ENCODE measurements around the gene TRPC4AP. TPM values are rescaled to one million over a fixed set of nuclear protein-coding genes. Genes with fewer than 3 reads are reported as not detected.

Gene TRPC4AP
- total RNA-seq, 2 donors from 2014 or later = 52.8 to 63.2 TPM

- Histone ChIP-seq H3K9me3 (no peaks in the 10 kb centered on the region), H3K4me1 (no peaks in the 10 kb centered on the region), H3K27me3 (no peaks in the 10 kb centered on the region), H3K36me3 (no peaks in the 10 kb centered on the region), H3K9ac (ENCODE audit: low read depth in 2 of 2, low read length in 2 of 2) (no peak overlapping the region), H3K27ac (no peak overlapping the region), H3K4me3 (no peak overlapping the region)
- no peak for TF ChIP-seq CTCF (IDR thresholded peaks at IDR 0.05)
- intact Hi-C loops (cut with DNase I) = no loop called here
- DNase-seq = no peak
Observed at GRCh38 chr20:34978092-34978744, 114.4 kb downstream of the TRPC4AP start.

- no peak for TF ChIP-seq CTCF (IDR thresholded peaks at IDR 0.05)
- Histone ChIP-seq H3K27me3 (no peaks in the 10 kb centered on the region), H3K9ac (ENCODE audit: low read depth in 2 of 2, low read length in 2 of 2) (no peak overlapping the region), H3K27ac (no peak overlapping the region), H3K4me1 (no peaks in the 10 kb centered on the region), H3K36me3 (no peaks in the 10 kb centered on the region), H3K9me3 (no peaks in the 10 kb centered on the region), H3K4me3 (no peak overlapping the region)
- intact Hi-C loops (cut with DNase I) = no loop called here
- DNase-seq = no peak
Observed at GRCh38 chr20:34977365-34978091, 115.1 kb downstream of the TRPC4AP start.

- H3K4me3 ChIP-seq = no peak overlapping the region
- no peak for DNase-seq
- H3K27ac ChIP-seq = no peak overlapping the region
- no peaks in the 10 kb centered on the region for H3K27me3 ChIP-seq
- no peak overlapping the region for H3K9ac ChIP-seq (ENCODE audit: low read depth in 2 of 2, low read length in 2 of 2)
- H3K9me3 ChIP-seq = no peaks in the 10 kb centered on the region
- intact Hi-C loops (cut with DNase I) = no loop called here
- TF ChIP-seq CTCF (IDR thresholded peaks at IDR 0.05) = no peak
- no peaks in the 10 kb centered on the region for H3K4me1 ChIP-seq
- no peaks in the 10 kb centered on the region for H3K36me3 ChIP-seq
Observed at GRCh38 chr20:34976286-34976685, 116.3 kb downstream of the TRPC4AP start.

- DNase-seq = no peak
- H3K9ac ChIP-seq (ENCODE audit: low read depth in 2 of 2, low read length in 2 of 2) = no peak overlapping the region
- H3K4me3 ChIP-seq = no peak overlapping the region
- H3K27ac ChIP-seq = no peak overlapping the region
- no peaks in the 10 kb centered on the region for H3K9me3 ChIP-seq
- no peaks in the 10 kb centered on the region for H3K36me3 ChIP-seq
- TF ChIP-seq CTCF (IDR thresholded peaks at IDR 0.05) = no peak
- no peaks in the 10 kb centered on the region for H3K27me3 ChIP-seq
- intact Hi-C loops (cut with DNase I) = no loop called here
- no peaks in the 10 kb centered on the region for H3K4me1 ChIP-seq
Observed at GRCh38 chr20:34974246-34974645, 118.4 kb downstream of the TRPC4AP start.

- TF ChIP-seq CTCF (IDR thresholded peaks at IDR 0.05) = no peak
- Histone ChIP-seq H3K27me3 (no peaks in the 10 kb centered on the region), H3K27ac (no peak overlapping the region), H3K9ac (ENCODE audit: low read depth in 2 of 2, low read length in 2 of 2) (no peak overlapping the region), H3K36me3 (no peaks in the 10 kb centered on the region), H3K4me1 (no peaks in the 10 kb centered on the region), H3K4me3 (no peak overlapping the region), H3K9me3 (no peaks in the 10 kb centered on the region)
- intact Hi-C loops (cut with DNase I) = no loop called here
- DNase-seq = no peak
Observed at GRCh38 chr20:34971561-34972235, 120.9 kb downstream of the TRPC4AP start.

Data from colonic mucosa (tissue), 4 donors.